Endodermal cell (in vitro differentiated cells): ENCODE results near the gene ASZ1. TPM values are rescaled to one million over a fixed set of nuclear protein-coding genes. Genes with fewer than 3 reads are reported as not detected.

Experiments
- DNase-seq: peaks from one replicate; pipeline ENCODE4 v3.0.0-alpha.2; 2017
- H3K27ac ChIP-seq: 2 replicates; pipeline ENCODE4 v1.5.1; 2013; ENCODE audit warnings: mild to moderate bottlenecking, low read depth, low read length, moderate library complexity
- H3K27me3 ChIP-seq: 2 replicates; pipeline ENCODE4 v1.6.1; 2013; ENCODE audit warnings: mild to moderate bottlenecking, low read length, moderate library complexity; ENCODE audit not compliant: insufficient read depth, control insufficient read depth, poor library complexity, severe bottlenecking
- H3K36me3 ChIP-seq: 2 replicates; pipeline ENCODE4 v1.7.0; 2013; ENCODE audit warnings: mild to moderate bottlenecking, low read length, moderate library complexity; ENCODE audit not compliant: control insufficient read depth, insufficient read depth
- H3K4me1 ChIP-seq: one replicate; pipeline ENCODE4 v1.7.0; 2013; ENCODE audit warnings: low read length; ENCODE audit not compliant: control insufficient read depth, insufficient read depth
- H3K4me3 ChIP-seq: 2 replicates; pipeline ENCODE4 v1.5.1; 2013; ENCODE audit warnings: mild to moderate bottlenecking, low read length, moderate library complexity
- H3K9ac ChIP-seq: 2 replicates; pipeline ENCODE4 v1.6.1; 2013; ENCODE audit warnings: mild to moderate bottlenecking, low read length, moderate library complexity; ENCODE audit not compliant: poor library complexity, severe bottlenecking; ENCODE audit errors: extremely low read depth
- H3K9me3 ChIP-seq: 2 replicates; pipeline ENCODE4 v1.6.1; 2013; ENCODE audit warnings: mild to moderate bottlenecking, low read length, moderate library complexity; ENCODE audit not compliant: control insufficient read depth
- H3K27ac Mint-ChIP-seq: 2 replicates; pipeline ENCODE4 v1.8.0; 2020; ENCODE audit warnings: mixed read lengths
- H3K27me3 Mint-ChIP-seq: 2 replicates; pipeline ENCODE4 v1.8.0; 2021; ENCODE audit warnings: mild to moderate bottlenecking, mixed read lengths; ENCODE audit not compliant: insufficient read depth
- H3K36me3 Mint-ChIP-seq: 2 replicates; pipeline ENCODE4 v1.8.0; 2020; ENCODE audit warnings: low read depth, mixed read lengths
- H3K4me1 Mint-ChIP-seq: 2 replicates; pipeline ENCODE4 v1.8.0; 2020; ENCODE audit warnings: mixed read lengths
- H3K4me3 Mint-ChIP-seq: 2 replicates; pipeline ENCODE4 v1.8.0; 2020; ENCODE audit warnings: mild to moderate bottlenecking, moderate library complexity, mixed read lengths
- H3K9me3 Mint-ChIP-seq: 2 replicates; pipeline ENCODE4 v1.8.0; 2020; ENCODE audit warnings: mild to moderate bottlenecking, mixed read lengths
- WGBS, 2 experiments: methylation state at CpG; one replicate each; pipeline versions ENCODE4 v1.1.5 to v1.1.7; 2013; ENCODE audit warnings: missing lambda C conversion rate in 2 of 2, mixed read lengths in 1 of 2; ENCODE audit not compliant: insufficient coverage in 1 of 2, insufficient read length in 1 of 2; 5-methylcytosine and 5-hydroxymethylcytosine counted together
- total RNA-seq, 2 donors: library from RNA; stranded (reverse); fragmentation: NEBNext Ultra II Directional in 1 of 2; extraction: Animal tissue kit (Norgen Biotek cat#: 25700) in 1 of 2; gene quantifications; 2 replicates in 1 of 2; 3 replicates in 1 of 2; pipeline ENCODE4 v1.2.1, GENCODE V29; 2021
- TF ChIP-seq, protein P1 (sequence below): fragments of 200-600 bp; sonication (generic); conservative IDR thresholded peaks from 2 replicates; pipeline ENCODE4 v1.5.0; 2021; ENCODE audit warnings: antibody characterized with exemption, mild to moderate bottlenecking

The ASZ1 gene
- total RNA-seq, 2 donors from 2014 or later = not detected

DNA sequence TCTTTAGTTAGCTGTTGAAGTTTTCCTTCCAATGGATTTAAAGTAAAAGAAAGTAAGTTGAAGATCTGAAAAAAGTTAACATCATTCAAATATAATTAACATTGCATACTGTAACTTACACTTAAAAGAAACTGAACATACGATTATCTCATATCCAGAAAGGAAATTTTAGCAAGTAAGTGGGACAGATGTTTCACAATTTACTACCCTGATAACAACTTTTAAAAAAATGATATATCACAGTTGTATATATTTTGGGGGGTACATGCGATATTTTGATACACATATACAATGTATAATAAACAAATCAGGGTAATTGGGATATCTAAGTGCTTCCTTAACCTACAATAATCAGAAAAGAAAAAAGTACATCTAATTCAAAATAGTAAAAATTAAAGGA lies 44.2 kb downstream of the ASZ1 start:
- Histone ChIP-seq H3K9ac (no peak overlapping the region), H3K27ac (no peak overlapping the region), H3K4me1 (no peaks in the 10 kb centered on the region), H3K27me3 (no peaks in the 10 kb centered on the region), H3K9me3 (no peaks in the 10 kb centered on the region), H3K36me3 (no peaks in the 10 kb centered on the region), H3K4me3 (no peak overlapping the region)
- Mint-ChIP-seq H3K4me1 (no peaks in the 10 kb centered on the region), H3K27me3 (no peaks in the 10 kb centered on the region), H3K4me3 (no peak overlapping the region), H3K9me3 (no peaks in the 10 kb centered on the region), H3K36me3 (no peaks in the 10 kb centered on the region), H3K27ac (no peak overlapping the region)
- TF ChIP-seq, protein P1, sequence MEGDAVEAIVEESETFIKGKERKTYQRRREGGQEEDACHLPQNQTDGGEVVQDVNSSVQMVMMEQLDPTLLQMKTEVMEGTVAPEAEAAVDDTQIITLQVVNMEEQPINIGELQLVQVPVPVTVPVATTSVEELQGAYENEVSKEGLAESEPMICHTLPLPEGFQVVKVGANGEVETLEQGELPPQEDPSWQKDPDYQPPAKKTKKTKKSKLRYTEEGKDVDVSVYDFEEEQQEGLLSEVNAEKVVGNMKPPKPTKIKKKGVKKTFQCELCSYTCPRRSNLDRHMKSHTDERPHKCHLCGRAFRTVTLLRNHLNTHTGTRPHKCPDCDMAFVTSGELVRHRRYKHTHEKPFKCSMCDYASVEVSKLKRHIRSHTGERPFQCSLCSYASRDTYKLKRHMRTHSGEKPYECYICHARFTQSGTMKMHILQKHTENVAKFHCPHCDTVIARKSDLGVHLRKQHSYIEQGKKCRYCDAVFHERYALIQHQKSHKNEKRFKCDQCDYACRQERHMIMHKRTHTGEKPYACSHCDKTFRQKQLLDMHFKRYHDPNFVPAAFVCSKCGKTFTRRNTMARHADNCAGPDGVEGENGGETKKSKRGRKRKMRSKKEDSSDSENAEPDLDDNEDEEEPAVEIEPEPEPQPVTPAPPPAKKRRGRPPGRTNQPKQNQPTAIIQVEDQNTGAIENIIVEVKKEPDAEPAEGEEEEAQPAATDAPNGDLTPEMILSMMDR = no peak
- DNase-seq = no peak
- WGBS, 2 experiments = 80% methylated on average over 1 of the region's 2 CpGs; no CpG with 5 or more reads in 1 of the 2 experiments

DNA sequence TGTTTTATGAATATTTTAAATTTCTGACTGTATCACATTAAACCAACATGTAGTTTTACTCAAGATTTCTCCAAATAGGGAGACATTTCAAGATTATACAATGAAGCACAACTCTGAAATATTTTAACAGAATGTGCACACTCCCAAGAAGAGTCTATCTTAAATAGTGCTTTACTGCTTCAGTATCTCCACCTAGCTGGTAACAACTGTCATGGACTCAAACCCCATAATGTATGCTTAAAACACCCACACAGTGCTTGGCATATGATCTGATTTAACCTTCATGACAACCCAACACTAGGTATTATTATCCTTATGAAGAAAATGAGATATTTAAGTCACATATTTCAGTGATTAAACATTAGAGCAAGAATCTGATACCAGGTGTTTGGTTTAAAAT lies 45.9 kb downstream of the ASZ1 start:
- H3K9me3 Mint-ChIP-seq = no peaks in the 10 kb centered on the region
- Histone ChIP-seq H3K27me3 (no peaks in the 10 kb centered on the region), H3K27ac (no peak overlapping the region), H3K36me3 (no peaks in the 10 kb centered on the region), H3K4me1 (no peaks in the 10 kb centered on the region), H3K9me3 (no peaks in the 10 kb centered on the region), H3K9ac (no peak overlapping the region), H3K4me3 (no peak overlapping the region)
- no peaks in the 10 kb centered on the region for H3K4me1 Mint-ChIP-seq
- no peaks in the 10 kb centered on the region for H3K27me3 Mint-ChIP-seq
- H3K27ac Mint-ChIP-seq = no peak overlapping the region
- DNase-seq = no peak
- no peaks in the 10 kb centered on the region for H3K36me3 Mint-ChIP-seq
- TF ChIP-seq, protein P1 = peak; percentile 43
- H3K4me3 Mint-ChIP-seq = no peak overlapping the region

DNA sequence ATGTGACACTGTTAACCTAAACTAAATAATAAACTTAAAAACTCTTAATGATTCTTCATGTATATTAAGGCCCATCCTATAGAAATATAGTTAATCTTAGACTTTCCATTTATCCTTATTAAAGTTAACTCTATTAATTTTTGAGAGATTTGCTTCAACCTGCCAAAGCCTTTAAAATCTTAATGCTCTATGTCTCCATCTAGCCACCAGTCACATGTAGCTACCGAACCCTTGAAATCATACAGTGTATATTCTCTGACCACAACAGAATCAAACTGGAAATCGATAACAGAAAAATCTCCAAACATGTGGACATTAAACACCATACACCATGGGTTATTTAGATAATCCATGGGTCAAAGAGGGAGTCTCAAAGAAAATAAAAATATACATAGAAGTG lies 51.9 kb downstream of the ASZ1 start:
- H3K9me3 Mint-ChIP-seq = no peaks in the 10 kb centered on the region
- Histone ChIP-seq H3K27me3 (no peaks in the 10 kb centered on the region), H3K4me3 (no peak overlapping the region), H3K9ac (no peak overlapping the region), H3K27ac (no peak overlapping the region), H3K9me3 (no peaks in the 10 kb centered on the region), H3K36me3 (no peaks in the 10 kb centered on the region), H3K4me1 (no peaks in the 10 kb centered on the region)
- H3K36me3 Mint-ChIP-seq = no peaks in the 10 kb centered on the region
- TF ChIP-seq, protein P1 = peak; percentile 54
- no peak overlapping the region for H3K27ac Mint-ChIP-seq
- no peaks in the 10 kb centered on the region for H3K27me3 Mint-ChIP-seq
- DNase-seq = no peak
- WGBS, 2 experiments = 83% methylated on average over 2 of the region's 2 CpGs; no CpG with 5 or more reads in 1 of the 2 experiments
- no peak overlapping the region for H3K4me3 Mint-ChIP-seq
- no peaks in the 10 kb centered on the region for H3K4me1 Mint-ChIP-seq
